K562 (cell line): ENCODE data around the gene PRPF38A. TPM values are rescaled to one million over a fixed set of nuclear protein-coding genes. Genes with fewer than 3 reads are reported as not detected.

Experiments
- ARID3B ChIP-seq: fragments of 250-450 bp; sonication (Bioruptor Pico); IDR thresholded peaks from 2 replicates; pipeline ENCODE4 v1.4.0; 2020; ENCODE audit warnings: borderline replicate concordance
- ASH1L ChIP-seq: fragments of 450-650 bp; IDR thresholded peaks from 2 replicates; pipeline ENCODE4 v1.6.1; 2018; ENCODE audit warnings: borderline replicate concordance, mild to moderate bottlenecking, low read depth; ENCODE audit not compliant: partially characterized antibody
- HMG20B ChIP-seq: fragments of 250-450 bp; sonication (Bioruptor Pico); IDR thresholded peaks from 2 replicates; pipeline ENCODE4 v1.5.0; 2021; ENCODE audit warnings: mild to moderate bottlenecking
- KDM4B ChIP-seq, 2 experiments: fragments of 450-650 bp in 1 of 2; sonication (generic) in 1 of 2; IDR thresholded peaks; 2 replicates each; pipeline ENCODE4 v1.6.1; 2016 to 2017; ENCODE audit warnings: borderline replicate concordance in 2 of 2, antibody characterized with exemption in 1 of 2, low read depth in 1 of 2, mild to moderate bottlenecking in 1 of 2
- MAX ChIP-seq: sonication (generic); formaldehyde crosslinking; IDR thresholded peaks from 2 replicates; pipeline ENCODE4 v1.9.0; 2022; ENCODE audit warnings: mild to moderate bottlenecking, missing genetic modification reagents
- OTX1 ChIP-seq: fragments of 450-650 bp; formaldehyde crosslinking; IDR thresholded peaks from 2 replicates; pipeline ENCODE4 v1.4.0; 2022; ENCODE audit warnings: mild to moderate bottlenecking
- SMAD4 ChIP-seq: fragments of 250-450 bp; sonication (Bioruptor Pico); conservative IDR thresholded peaks from 2 replicates; pipeline ENCODE4 v1.8.0; 2021; ENCODE audit warnings: inconsistent platforms, mild to moderate bottlenecking, moderate library complexity
- THRA ChIP-seq: fragments of 450-650 bp; IDR thresholded peaks from 2 replicates; pipeline ENCODE4 v1.6.1; 2017; ENCODE audit warnings: mild to moderate bottlenecking, moderate library complexity
- ZNF3 ChIP-seq: fragments of 250-450 bp; sonication (Bioruptor Pico); IDR thresholded peaks from 2 replicates; pipeline ENCODE4 v1.5.0; 2021; ENCODE audit warnings: mild to moderate bottlenecking, moderate library complexity
- polyA plus RNA-seq, 8 experiments: library from polyadenylated mRNA; depleted of rRNA in 4 of 8; stranded (reverse) in 5 of 8; unstranded in 3 of 8; fragments of >200 nt; fragmentation: Nextera tagmentation in 2 of 8; fragmentation: Illumina TruSeq in 1 of 8; extraction: Ambion mirVana in 2 of 8; extraction: Trizol in 1 of 8; gene quantifications; 2 replicates each; pipeline versions ENCODE4 v1.2.1 to v1.2.3, GENCODE V29; 2011 to 2014; ENCODE audit warnings: inconsistent platforms in 1 of 8, missing spikeins in 1 of 8
- total RNA-seq, 7 experiments: library from RNA; depleted of rRNA in 6 of 7; stranded (reverse); fragments of >200 nt in 6 of 7; fragmentation: Illumina TruSeq in 2 of 7; extraction: Trizol in 2 of 7; gene quantifications; 2 replicates each; pipeline versions ENCODE4 v1.2.1 to v1.2.3, GENCODE V29; 2011 to 2021; ENCODE audit warnings: low replicate concordance in 1 of 7
- TF ChIP-seq, protein P1 (sequence below), 2 experiments: fragments of 450-650 bp in 1 of 2; sonication (generic) in 1 of 2; formaldehyde crosslinking in 1 of 2; IDR thresholded peaks in 1 of 2; conservative IDR thresholded peaks in 1 of 2; 2 replicates each; pipeline versions ENCODE4 v1.6.1 to v1.8.1; 2016 to 2023; ENCODE audit warnings: mild to moderate bottlenecking in 2 of 2, moderate library complexity in 2 of 2, inconsistent platforms in 1 of 2, missing genetic modification reagents in 1 of 2
- TF ChIP-seq, protein P2 (sequence below): fragments of 250-450 bp; sonication (Bioruptor Pico); IDR thresholded peaks from 2 replicates; pipeline ENCODE4 v1.5.0; 2021; ENCODE audit warnings: mild to moderate bottlenecking, moderate library complexity

The PRPF38A gene
- total and polyA plus RNA-seq, 9 of the 15 experiments (the other 6 are each of a cell fraction or from before 2014, with no cell fraction given), result 53.6 to 198 (median 89.2) TPM

GRCh38 chr1:52424813-52425212, 20.4 kb downstream of the PRPF38A start (continued):
- peak; percentile 77; the same call in 1 of the 2 replicates for TF ChIP-seq OTX1
- TF ChIP-seq HMG20B, result no peak
- TF ChIP-seq THRA, result no peak
- no peak for TF ChIP-seq ASH1L
- TF ChIP-seq KDM4B (IDR thresholded peaks at IDR 0.05; ENCODE audit: borderline replicate concordance in 2 of 2, low read depth in 1 of 2), result no peak
- no peak for TF ChIP-seq ARID3B (CRISPR knock-in tag)
- TF ChIP-seq MAX (CRISPR knock-in tag), result no peak
- TF ChIP-seq, protein P1, sequence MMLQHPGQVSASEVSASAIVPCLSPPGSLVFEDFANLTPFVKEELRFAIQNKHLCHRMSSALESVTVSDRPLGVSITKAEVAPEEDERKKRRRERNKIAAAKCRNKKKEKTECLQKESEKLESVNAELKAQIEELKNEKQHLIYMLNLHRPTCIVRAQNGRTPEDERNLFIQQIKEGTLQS (IDR thresholded peaks at IDR 0.05), result peak; percentile 42; the same call in 1 of the 2 replicates
- TF ChIP-seq, protein P1 (CRISPR knock-in tag; conservative IDR thresholded peaks at IDR 0.05), result no peak
- TF ChIP-seq SMAD4 (CRISPR knock-in tag), result no peak
- TF ChIP-seq, protein P2, sequence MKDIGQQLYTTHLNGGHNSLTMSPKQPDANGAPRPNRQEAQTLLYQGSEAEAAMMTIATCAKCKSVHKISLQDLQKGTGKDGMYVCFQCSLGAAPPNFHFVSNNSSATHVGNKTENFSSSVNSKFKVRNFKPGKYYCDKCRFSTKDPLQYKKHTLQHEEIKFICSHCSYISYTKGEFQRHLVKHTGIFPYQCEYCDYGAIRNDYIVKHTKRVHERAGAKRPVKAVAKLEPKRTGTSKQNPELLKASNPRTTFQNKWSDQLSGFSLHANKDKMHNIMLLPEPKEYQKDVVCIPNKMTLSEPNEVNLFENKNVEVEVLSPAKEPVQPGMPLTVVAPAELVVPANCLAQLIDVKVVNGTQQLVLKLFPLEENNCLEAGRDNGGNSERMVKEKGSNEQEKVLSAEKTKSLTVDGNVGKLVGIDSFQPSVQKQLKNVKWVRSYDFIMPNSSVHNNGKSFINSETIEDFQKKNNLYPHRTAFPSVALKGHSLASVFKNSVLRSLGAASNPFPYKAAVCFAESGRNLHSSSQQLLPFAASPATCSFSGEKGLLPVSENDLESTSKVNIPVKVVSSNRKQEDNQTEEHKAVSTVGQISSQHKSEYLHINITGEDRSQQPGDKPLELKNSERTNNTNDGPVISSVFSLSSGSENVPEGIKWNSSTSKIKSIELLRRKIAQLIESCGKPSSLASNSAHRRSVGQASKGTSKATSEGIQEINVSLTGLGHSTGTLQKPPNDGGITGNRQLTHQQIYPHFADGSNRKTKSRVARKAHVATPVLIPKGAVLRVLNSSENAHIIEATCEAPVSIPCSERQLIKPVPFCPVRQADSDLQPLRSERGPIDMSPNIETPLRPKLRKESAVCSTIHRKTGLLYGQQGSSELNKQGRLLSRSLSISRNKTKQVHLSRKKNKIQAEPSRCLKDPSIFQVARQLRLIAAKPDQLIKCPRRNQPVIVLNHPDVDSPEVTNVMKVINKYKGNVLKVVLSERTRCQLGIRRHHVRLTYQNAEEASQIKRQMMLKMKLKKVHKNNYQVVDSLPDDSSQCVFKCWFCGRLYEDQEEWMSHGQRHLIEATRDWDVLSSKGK (CRISPR knock-in tag), result no peak
- TF ChIP-seq ZNF3 (CRISPR knock-in tag), result 0 out of 2 replicates have a peak, but pooled peaks have one; percentile 43
- TF ChIP-seq, all 486 proteins: peak for 16
